Activated CD8-positive, alpha-beta T cell treated with anti-CD3 and anti-CD28 coated beads, Interleukin-2, amount 10 ng/mL, durations not matched to agents 7 days and 5 days (primary cell): Measurements from ENCODE around the gene NCKAP5. TPM values are rescaled to one million over a fixed set of nuclear protein-coding genes. Genes with fewer than 3 reads are reported as not detected.

Experiments
- ATAC-seq: fragments of 150-1000 bp; cut with Tn5 transposase; one replicate; pipeline ENCODE4 v1.10.0; 2021; ENCODE audit warnings: moderate library complexity
- CTCF ChIA-PET: fragments of 350-600 bp; sonication (Branson Sonifier 250); formaldehyde crosslinking; loops from one replicate; lab custom pipeline; 2021; ENCODE audit warnings: antibody characterized with exemption; lab: Charles Lee
- POLR2A ChIA-PET: fragments of 350-600 bp; sonication (Branson Sonifier 250); formaldehyde crosslinking; loops from one replicate; lab custom pipeline; 2021; ENCODE audit warnings: antibody characterized with exemption; lab: Charles Lee
- DNase-seq: peaks from one replicate; pipeline ENCODE4 v3.0.0-alpha.2; 2020
- H3K27ac Mint-ChIP-seq: one replicate; pipeline ENCODE4 v1.8.0; 2021; ENCODE audit warnings: mild to moderate bottlenecking, mixed read lengths
- H3K27me3 Mint-ChIP-seq: one replicate; pipeline ENCODE4 v1.8.0; 2021; ENCODE audit warnings: low read depth, mixed read lengths
- H3K36me3 Mint-ChIP-seq: one replicate; pipeline ENCODE4 v1.8.0; 2021; ENCODE audit warnings: low read depth, mixed read lengths
- H3K4me1 Mint-ChIP-seq: one replicate; pipeline ENCODE4 v1.8.0; 2021; ENCODE audit warnings: low read depth, mixed read lengths
- H3K4me3 Mint-ChIP-seq: one replicate; pipeline ENCODE4 v1.8.0; 2021; ENCODE audit warnings: mild to moderate bottlenecking, mixed read lengths
- H3K9me3 Mint-ChIP-seq: one replicate; pipeline ENCODE4 v1.8.0; 2022; ENCODE audit warnings: mixed read lengths; ENCODE audit not compliant: insufficient read depth
- total RNA-seq, 2 experiments: library from RNA; stranded (reverse); gene quantifications; one replicate each; pipeline ENCODE4 v1.2.3, GENCODE V29; 2021

The NCKAP5 gene
- total RNA-seq, 2 experiments from 2014 or later, result not detected

- Mint-ChIP-seq H3K4me1 (no peaks in the 10 kb centered on the region), H3K27ac (no peak overlapping the region)
- POLR2A ChIA-PET, result no interaction called here
Measured at GRCh38 chr2:133517876-133518275, 50.4 kb downstream of the NCKAP5 start.

GRCh38 chr2:133516405-133517026 is 51.7 kb downstream of the NCKAP5 start:
- Mint-ChIP-seq H3K27ac (no peak overlapping the region), H3K4me1 (no peaks in the 10 kb centered on the region), H3K27me3 (no peaks in the 10 kb centered on the region), H3K9me3 (no peaks in the 10 kb centered on the region), H3K4me3 (no peak overlapping the region), H3K36me3 (no peaks in the 10 kb centered on the region)
- ATAC-seq (no peak), DNase-seq (no peak)
- CTCF ChIA-PET, result no interaction called here
- POLR2A ChIA-PET, result no interaction called here

More at GRCh38 chr2:133517876-133518275, 50.4 kb downstream of the NCKAP5 start:
- Mint-ChIP-seq H3K36me3 (no peaks in the 10 kb centered on the region), H3K9me3 (no peaks in the 10 kb centered on the region), H3K4me3 (no peak overlapping the region), H3K27me3 (no peaks in the 10 kb centered on the region)
- CTCF ChIA-PET, result no interaction called here
- ATAC-seq, result no peak
- no peak for DNase-seq

- DNase-seq (no peak), ATAC-seq (no peak)
- Mint-ChIP-seq H3K4me1 (no peaks in the 10 kb centered on the region), H3K27me3 (no peaks in the 10 kb centered on the region), H3K4me3 (no peak overlapping the region), H3K9me3 (no peaks in the 10 kb centered on the region), H3K27ac (no peak overlapping the region), H3K36me3 (no peaks in the 10 kb centered on the region)
- ChIA-PET CTCF (no interaction called here), POLR2A (no interaction called here)
Measured at GRCh38 chr2:133515271-133515670, 53.0 kb downstream of the NCKAP5 start.

GRCh38 chr2:133513893-133514292 is 54.4 kb downstream of the NCKAP5 start:
- Mint-ChIP-seq H3K9me3 (no peaks in the 10 kb centered on the region), H3K4me3 (no peak overlapping the region), H3K36me3 (no peaks in the 10 kb centered on the region), H3K4me1 (no peaks in the 10 kb centered on the region), H3K27ac (no peak overlapping the region), H3K27me3 (no peaks in the 10 kb centered on the region)
- ATAC-seq, result no peak
- POLR2A ChIA-PET, result no interaction called here
- CTCF ChIA-PET, result no interaction called here
- DNase-seq, result no peak

GRCh38 chr2:133512121-133512520 is 56.1 kb downstream of the NCKAP5 start:
- Mint-ChIP-seq H3K27ac (no peak overlapping the region), H3K4me3 (no peak overlapping the region), H3K9me3 (no peaks in the 10 kb centered on the region), H3K27me3 (no peaks in the 10 kb centered on the region), H3K36me3 (no peaks in the 10 kb centered on the region), H3K4me1 (no peaks in the 10 kb centered on the region)
- DNase-seq (no peak), ATAC-seq (no peak)
- CTCF ChIA-PET, result no interaction called here
- POLR2A ChIA-PET, result no interaction called here

GRCh38 chr2:133511679-133512078 is 56.6 kb downstream of the NCKAP5 start:
- H3K9me3 Mint-ChIP-seq, result no peaks in the 10 kb centered on the region
- no peak overlapping the region for H3K4me3 Mint-ChIP-seq
- no peaks in the 10 kb centered on the region for H3K4me1 Mint-ChIP-seq
- ATAC-seq (no peak), DNase-seq (no peak)
- no peaks in the 10 kb centered on the region for H3K36me3 Mint-ChIP-seq
- no peak overlapping the region for H3K27ac Mint-ChIP-seq
- H3K27me3 Mint-ChIP-seq, result no peaks in the 10 kb centered on the region
- POLR2A ChIA-PET, result interaction anchor here (0.7 kb wide), 1 partner anchor 200 kb away, joined by 3 read pairs; no protein-coding TSS in a partner anchor
- CTCF ChIA-PET, result no interaction called here

- ATAC-seq (no peak), DNase-seq (no peak)
- no peaks in the 10 kb centered on the region for H3K36me3 Mint-ChIP-seq
- CTCF ChIA-PET, result no interaction called here
- H3K4me3 Mint-ChIP-seq, result no peak overlapping the region
- H3K27ac Mint-ChIP-seq, result no peak overlapping the region
- no peaks in the 10 kb centered on the region for H3K4me1 Mint-ChIP-seq
- no peaks in the 10 kb centered on the region for H3K27me3 Mint-ChIP-seq
- no peaks in the 10 kb centered on the region for H3K9me3 Mint-ChIP-seq
- POLR2A ChIA-PET, result no interaction called here
Measured at GRCh38 chr2:133509777-133510176, 58.5 kb downstream of the NCKAP5 start.

- Mint-ChIP-seq H3K4me3 (no peak overlapping the region), H3K4me1 (no peaks in the 10 kb centered on the region), H3K36me3 (no peaks in the 10 kb centered on the region), H3K27me3 (no peaks in the 10 kb centered on the region), H3K9me3 (no peaks in the 10 kb centered on the region), H3K27ac (no peak overlapping the region)
- DNase-seq (no peak), ATAC-seq (no peak)
- POLR2A ChIA-PET, result no interaction called here
- CTCF ChIA-PET, result no interaction called here
Measured at GRCh38 chr2:133508546-133509165, 59.6 kb downstream of the NCKAP5 start.

- H3K36me3 Mint-ChIP-seq, result no peaks in the 10 kb centered on the region
- ChIA-PET POLR2A (no interaction called here), CTCF (no interaction called here)
- H3K4me3 Mint-ChIP-seq, result no peak overlapping the region
- H3K27ac Mint-ChIP-seq, result no peak overlapping the region
- H3K4me1 Mint-ChIP-seq, result no peaks in the 10 kb centered on the region
- no peaks in the 10 kb centered on the region for H3K27me3 Mint-ChIP-seq
- no peak for DNase-seq
- no peaks in the 10 kb centered on the region for H3K9me3 Mint-ChIP-seq
- no peak for ATAC-seq
Measured at GRCh38 chr2:133506996-133507395, 61.3 kb downstream of the NCKAP5 start.

- H3K27ac Mint-ChIP-seq, result no peak overlapping the region
- no peaks in the 10 kb centered on the region for H3K36me3 Mint-ChIP-seq
- POLR2A ChIA-PET, result no interaction called here
- no peaks in the 10 kb centered on the region for H3K4me1 Mint-ChIP-seq
- CTCF ChIA-PET, result no interaction called here
- H3K9me3 Mint-ChIP-seq, result no peaks in the 10 kb centered on the region
- H3K27me3 Mint-ChIP-seq, result no peaks in the 10 kb centered on the region
- no peak overlapping the region for H3K4me3 Mint-ChIP-seq
- no peak for DNase-seq
- ATAC-seq, result no peak
Measured at GRCh38 chr2:133504566-133505505, 63.4 kb downstream of the NCKAP5 start.

GRCh38 chr2:133503927-133504326 is 64.3 kb downstream of the NCKAP5 start:
- no peaks in the 10 kb centered on the region for H3K9me3 Mint-ChIP-seq
- no peak for ATAC-seq
- ChIA-PET CTCF (no interaction called here), POLR2A (no interaction called here)
- H3K27ac Mint-ChIP-seq, result no peak overlapping the region
- no peaks in the 10 kb centered on the region for H3K27me3 Mint-ChIP-seq
- DNase-seq, result no peak
- no peaks in the 10 kb centered on the region for H3K36me3 Mint-ChIP-seq
- no peaks in the 10 kb centered on the region for H3K4me1 Mint-ChIP-seq
- H3K4me3 Mint-ChIP-seq, result no peak overlapping the region

- ATAC-seq (no peak), DNase-seq (no peak)
- no peaks in the 10 kb centered on the region for H3K9me3 Mint-ChIP-seq
- no peaks in the 10 kb centered on the region for H3K36me3 Mint-ChIP-seq
- no peak overlapping the region for H3K27ac Mint-ChIP-seq
- H3K4me3 Mint-ChIP-seq, result no peak overlapping the region
- H3K4me1 Mint-ChIP-seq, result no peaks in the 10 kb centered on the region
- POLR2A ChIA-PET, result no interaction called here
- CTCF ChIA-PET, result no interaction called here
- H3K27me3 Mint-ChIP-seq, result no peaks in the 10 kb centered on the region
Measured at GRCh38 chr2:133503323-133503722, 64.9 kb downstream of the NCKAP5 start.
